Suprapubic skin (tissue), 4 donors: ENCODE measurements around the gene RNASE8.

Source experiments
- POLR2A ChIP-seq, 2 donors: fragments of 450-650 bp; IDR thresholded peaks; one replicate each; pipeline ENCODE4 v1.6.1; 2017; ENCODE audit warnings: antibody characterized with exemption in 2 of 2, mild to moderate bottlenecking in 2 of 2, moderate library complexity in 2 of 2
- POLR2AphosphoS5 ChIP-seq, 3 donors: sonication (generic); formaldehyde crosslinking; IDR thresholded peaks; one replicate each; pipeline ENCODE4 v1.6.1; 2017; ENCODE audit warnings: antibody characterized with exemption in 3 of 3
- TF ChIP-seq, protein P1 (sequence below), 2 donors: fragments of 200-600 bp in 1 of 2; fragments of 450-650 bp in 1 of 2; sonication (generic) in 1 of 2; IDR thresholded peaks; one replicate each; pipeline ENCODE4 v1.5.1; 2016 to 2019; ENCODE audit warnings: antibody characterized with exemption in 2 of 2, mild to moderate bottlenecking in 1 of 2, moderate library complexity in 1 of 2

DNA sequence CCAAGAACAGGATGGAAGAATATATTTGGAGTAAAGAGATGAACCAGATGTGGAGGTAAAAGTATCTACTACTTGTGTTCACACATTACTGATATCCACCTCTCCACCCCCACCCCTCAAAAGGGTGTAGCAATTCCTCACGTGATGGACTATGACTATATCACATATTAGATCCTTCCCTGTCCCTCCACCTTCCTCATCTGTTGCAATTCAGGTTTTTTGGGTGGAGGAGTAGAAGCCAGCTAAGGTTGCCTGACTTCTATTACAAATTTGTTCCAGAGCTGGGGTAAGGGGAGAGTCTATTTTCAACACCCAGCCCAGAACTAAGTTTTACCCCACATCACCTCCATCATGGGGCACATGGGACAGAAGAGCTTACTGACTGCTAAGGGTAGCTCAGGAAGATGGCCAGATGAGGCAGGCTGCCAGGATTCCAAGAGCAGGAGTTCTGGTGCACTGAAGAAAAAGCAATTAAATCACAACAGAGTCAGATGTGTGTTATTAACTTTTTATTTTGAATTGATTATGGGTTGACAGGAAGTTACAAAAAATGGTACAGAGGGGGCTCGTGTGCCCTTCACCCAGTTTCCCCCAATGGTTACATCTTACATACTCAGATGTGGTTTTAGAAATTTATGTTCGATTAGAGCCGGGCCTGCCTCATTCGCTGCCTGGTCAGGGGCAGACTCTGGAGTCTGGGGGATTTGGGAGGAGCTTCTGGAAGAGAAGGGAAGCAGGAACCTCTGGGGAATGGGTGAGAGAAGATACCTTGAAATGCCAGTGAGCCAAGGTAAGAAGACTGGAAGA is 25.1 kb upstream of the RNASE8 start:
- TF ChIP-seq, protein P1, sequence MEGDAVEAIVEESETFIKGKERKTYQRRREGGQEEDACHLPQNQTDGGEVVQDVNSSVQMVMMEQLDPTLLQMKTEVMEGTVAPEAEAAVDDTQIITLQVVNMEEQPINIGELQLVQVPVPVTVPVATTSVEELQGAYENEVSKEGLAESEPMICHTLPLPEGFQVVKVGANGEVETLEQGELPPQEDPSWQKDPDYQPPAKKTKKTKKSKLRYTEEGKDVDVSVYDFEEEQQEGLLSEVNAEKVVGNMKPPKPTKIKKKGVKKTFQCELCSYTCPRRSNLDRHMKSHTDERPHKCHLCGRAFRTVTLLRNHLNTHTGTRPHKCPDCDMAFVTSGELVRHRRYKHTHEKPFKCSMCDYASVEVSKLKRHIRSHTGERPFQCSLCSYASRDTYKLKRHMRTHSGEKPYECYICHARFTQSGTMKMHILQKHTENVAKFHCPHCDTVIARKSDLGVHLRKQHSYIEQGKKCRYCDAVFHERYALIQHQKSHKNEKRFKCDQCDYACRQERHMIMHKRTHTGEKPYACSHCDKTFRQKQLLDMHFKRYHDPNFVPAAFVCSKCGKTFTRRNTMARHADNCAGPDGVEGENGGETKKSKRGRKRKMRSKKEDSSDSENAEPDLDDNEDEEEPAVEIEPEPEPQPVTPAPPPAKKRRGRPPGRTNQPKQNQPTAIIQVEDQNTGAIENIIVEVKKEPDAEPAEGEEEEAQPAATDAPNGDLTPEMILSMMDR (IDR thresholded peaks at IDR 0.05): no peak
- no peak for TF ChIP-seq POLR2AphosphoS5 (IDR thresholded peaks at IDR 0.05)
- no peak for TF ChIP-seq POLR2A (IDR thresholded peaks at IDR 0.05)
